GM19099 (cell line): ENCODE measurements around the gene CTNNA3.

Experiments
- POLR2A ChIP-seq: IDR thresholded peaks from 3 replicates; pipeline ENCODE4 v1.6.1; 2011; ENCODE audit warnings: low read depth; ENCODE audit not compliant: insufficient read length; ENCODE audit errors: extremely low read depth

The CTNNA3 gene

GRCh38 chr10:66466622-66467021, 1229.4 kb downstream of the CTNNA3 start:
- no peak for TF ChIP-seq POLR2A

- TF ChIP-seq POLR2A = no peak
Observed at GRCh38 chr10:66463611-66464010, 1232.4 kb downstream of the CTNNA3 start.

GRCh38 chr10:66457629-66458028, 1238.4 kb downstream of the CTNNA3 start:
- TF ChIP-seq POLR2A = no peak

- no peak for TF ChIP-seq POLR2A
Observed at GRCh38 chr10:66455304-66455703, 1240.7 kb downstream of the CTNNA3 start.

GRCh38 chr10:66440568-66440967, 1255.4 kb downstream of the CTNNA3 start:
- no peak for TF ChIP-seq POLR2A

GRCh38 chr10:66414943-66415342, 1281.1 kb downstream of the CTNNA3 start:
- TF ChIP-seq POLR2A = no peak

- TF ChIP-seq POLR2A = no peak
Observed at GRCh38 chr10:66405566-66405965, 1290.4 kb downstream of the CTNNA3 start.

GRCh38 chr10:66398669-66399068, 1297.3 kb downstream of the CTNNA3 start:
- no peak for TF ChIP-seq POLR2A

GRCh38 chr10:66394342-66395063, 1301.5 kb downstream of the CTNNA3 start:
- no peak for TF ChIP-seq POLR2A

GRCh38 chr10:66390926-66391325, 1305.1 kb downstream of the CTNNA3 start:
- no peak for TF ChIP-seq POLR2A

- TF ChIP-seq POLR2A = no peak
Observed at GRCh38 chr10:66381045-66381444, 1315.0 kb downstream of the CTNNA3 start.

GRCh38 chr10:66378117-66378876, 1317.7 kb downstream of the CTNNA3 start:
- TF ChIP-seq POLR2A = no peak

- no peak for TF ChIP-seq POLR2A
Observed at GRCh38 chr10:66368146-66368545, 1327.8 kb downstream of the CTNNA3 start.

- no peak for TF ChIP-seq POLR2A
Observed at GRCh38 chr10:66366163-66366562, 1329.8 kb downstream of the CTNNA3 start.

- TF ChIP-seq POLR2A = no peak
Observed at GRCh38 chr10:66365686-66366085, 1330.3 kb downstream of the CTNNA3 start.

- no peak for TF ChIP-seq POLR2A
Observed at GRCh38 chr10:66362522-66362921, 1333.5 kb downstream of the CTNNA3 start.
